Fibroblast of gingiva (primary cell): Measurements from ENCODE around the gene EIF4EBP2.

Experiments used
- DNase-seq: peaks from one replicate; pipeline ENCODE4 v3.0.0-alpha.2; 2011; ENCODE audit warnings: low read depth

EIF4EBP2 gene

GRCh38 chr10:70432561-70433263, 28.8 kb downstream of the EIF4EBP2 start:
- DNase-seq, result no peak

GRCh38 chr10:70433581-70434280, 29.8 kb downstream of the EIF4EBP2 start:
- peak; percentile 72 for DNase-seq

- no peak for DNase-seq
These were observed 31.5 kb downstream of the EIF4EBP2 start for GRCh38 chr10:70435241-70436085.

- no peak for DNase-seq
These were observed 33.8 kb downstream of the EIF4EBP2 start for GRCh38 chr10:70437721-70438120.

GRCh38 chr10:70440296-70441160, 36.6 kb downstream of the EIF4EBP2 start:
- no peak for DNase-seq

GRCh38 chr10:70441161-70441894, 37.4 kb downstream of the EIF4EBP2 start, which contains the start of gene NODAL:
NODAL (minus strand) TSS chr10:70441681; CDS start chr10:70441667, 14 bp downstream.
- DNase-seq, result no peak

GRCh38 chr10:70441895-70442309, 38.0 kb downstream of the EIF4EBP2 start:
- DNase-seq, result no peak

- no peak for DNase-seq
These were observed 38.5 kb downstream of the EIF4EBP2 start for GRCh38 chr10:70442332-70442988.

GRCh38 chr10:70444744-70445143, 40.8 kb downstream of the EIF4EBP2 start:
- no peak for DNase-seq

GRCh38 chr10:70445718-70446657, 42.0 kb downstream of the EIF4EBP2 start:
- DNase-seq, result no peak

GRCh38 chr10:70448236-70448635, 44.3 kb downstream of the EIF4EBP2 start:
- DNase-seq, result no peak

GRCh38 chr10:70455213-70455630, 51.3 kb downstream of the EIF4EBP2 start:
- DNase-seq, result no peak

GRCh38 chr10:70456164-70456563, 52.2 kb downstream of the EIF4EBP2 start:
- no peak for DNase-seq

- no peak for DNase-seq
These were observed 53.9 kb downstream of the EIF4EBP2 start for GRCh38 chr10:70457759-70458305.

GRCh38 chr10:70458329-70459060, 54.5 kb downstream of the EIF4EBP2 start:
- DNase-seq, result peak; percentile 58

- DNase-seq, result no peak
These were observed 55.3 kb downstream of the EIF4EBP2 start for GRCh38 chr10:70459061-70459773.

- no peak for DNase-seq
These were observed 56.0 kb downstream of the EIF4EBP2 start for GRCh38 chr10:70459774-70460490.
